Esophagus muscularis mucosa (tissue), 4 donors: ENCODE data around the gene CACNA2D2. TPM values are rescaled to one million over a fixed set of nuclear protein-coding genes. Genes with fewer than 3 reads are reported as not detected.

ENCODE experiments used
- DNase-seq: peaks from one replicate; pipeline ENCODE4 v3.0.0-alpha.2; 2017; ENCODE audit errors: extremely low spot score
- H3K27ac ChIP-seq, 4 donors: fragments of 200-600 bp; sonication (generic); replicated peaks in 1 of 4; 1 replicate in 3 of 4; 2 replicates in 1 of 4; pipeline ENCODE4 v1.5.1; 2016 to 2019; ENCODE audit warnings: mild to moderate bottlenecking in 1 of 4
- H3K27me3 ChIP-seq, 4 donors: fragments of 200-600 bp; sonication (generic); one replicate each; pipeline versions ENCODE4 v1.5.1 to v1.6.0; 2016 to 2019
- H3K36me3 ChIP-seq, 4 donors: fragments of 200-600 bp; sonication (generic); one replicate each; pipeline ENCODE4 v1.5.1; 2016 to 2019
- H3K4me1 ChIP-seq, 4 donors: fragments of 200-600 bp; sonication (generic); one replicate each; pipeline ENCODE4 v1.5.1; 2016 to 2019
- H3K4me3 ChIP-seq, 4 donors: fragments of 200-600 bp; sonication (generic); 1 replicate in 2 of 4; 2 replicates in 2 of 4; pipeline ENCODE4 v1.5.1; 2016 to 2019; ENCODE audit warnings: mild to moderate bottlenecking in 4 of 4, moderate library complexity in 1 of 4
- H3K9me3 ChIP-seq, 4 donors: fragments of 200-600 bp; sonication (generic); 1 replicate in 3 of 4; 2 replicates in 1 of 4; pipeline ENCODE4 v1.5.1; 2016 to 2019
- EP300 ChIP-seq: sonication (generic); formaldehyde crosslinking; IDR thresholded peaks from one replicate; pipeline ENCODE4 v1.6.1; 2017; ENCODE audit warnings: antibody characterized with exemption
- POLR2A ChIP-seq: fragments of 450-650 bp; IDR thresholded peaks from one replicate; pipeline ENCODE4 v1.6.1; 2017; ENCODE audit warnings: antibody characterized with exemption, moderate library complexity, mild to moderate bottlenecking, low read depth
- POLR2AphosphoS5 ChIP-seq, 2 donors: sonication (generic); formaldehyde crosslinking; IDR thresholded peaks; one replicate each; pipeline ENCODE4 v1.6.1; 2017; ENCODE audit warnings: antibody characterized with exemption in 2 of 2
- WGBS: methylation state at CpG from one replicate; pipeline ENCODE4 v1.1.5; 2018; 5-methylcytosine and 5-hydroxymethylcytosine counted together
- intact Hi-C: fragments of 100-400 bp; cut with DNase I; formaldehyde crosslinking; loops from one replicate; pipeline ENCODE4 v1.15.1; 2023
- total RNA-seq, 4 donors: library from RNA; depleted of rRNA; stranded (reverse); fragments of >200 nt; gene quantifications; one replicate each; pipeline versions ENCODE4 v1.1.0 to v1.2.1, GENCODE V29; 2016
- TF ChIP-seq, protein P1 (sequence below), 3 experiments: fragments of 200-600 bp in 2 of 3; fragments of 450-650 bp in 1 of 3; sonication (generic) in 2 of 3; IDR thresholded peaks; one replicate each; pipeline ENCODE4 v1.5.1; 2017 to 2019; ENCODE audit warnings: antibody characterized with exemption in 3 of 3, mild to moderate bottlenecking in 2 of 3, moderate library complexity in 1 of 3

Gene CACNA2D2
- total RNA-seq, 4 donors from 2014 or later: 0.84 to 2.8 (median 1.1) TPM

DNA sequence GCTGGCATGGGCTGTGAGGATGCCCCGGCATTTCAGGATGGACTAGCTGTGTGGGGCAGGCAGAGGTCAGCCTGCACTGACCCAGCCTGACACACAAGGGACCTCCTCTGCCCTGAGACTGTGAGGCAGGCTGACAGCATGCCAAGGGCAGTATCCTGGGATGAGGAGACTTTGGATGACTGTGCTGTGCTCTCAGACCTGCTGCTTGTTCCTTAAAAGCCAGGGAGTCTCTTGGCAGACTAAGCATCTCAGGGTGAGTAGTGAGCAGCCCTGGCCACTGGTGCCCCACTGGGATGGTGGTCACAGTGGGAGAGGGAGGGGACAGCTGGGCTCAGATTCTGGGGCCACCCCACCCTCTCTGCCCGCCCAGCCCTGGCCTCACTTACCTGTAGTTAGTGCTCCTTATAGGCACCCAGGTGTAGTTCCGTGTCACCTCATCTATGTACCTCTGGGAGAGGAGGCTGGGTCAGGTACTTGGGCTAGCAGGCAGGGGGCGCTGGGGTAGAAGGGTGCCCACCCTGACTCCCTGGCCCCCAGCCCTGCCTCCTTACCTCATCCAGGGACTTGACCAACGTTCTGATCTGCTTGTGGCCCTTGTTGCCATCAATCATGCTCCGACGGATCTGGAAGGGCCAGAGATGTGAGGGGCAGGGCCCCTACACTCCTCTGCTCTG lies 128.0 kb downstream of the CACNA2D2 start:
- Histone ChIP-seq H3K4me1 (no peaks in the 10 kb centered on the region), H3K27ac (no peak overlapping the region), H3K36me3 (no peaks in the 10 kb centered on the region), H3K4me3 (no peak overlapping the region), H3K9me3 (no peaks in the 10 kb centered on the region), H3K27me3 (no peaks in the 10 kb centered on the region)
- 66% methylated on average over 4 of the region's 7 CpGs for WGBS
- no peak for DNase-seq
- TF ChIP-seq POLR2AphosphoS5 (IDR thresholded peaks at IDR 0.05): no peak
- no peak for TF ChIP-seq POLR2A
- no peak for TF ChIP-seq EP300
- TF ChIP-seq, protein P1, sequence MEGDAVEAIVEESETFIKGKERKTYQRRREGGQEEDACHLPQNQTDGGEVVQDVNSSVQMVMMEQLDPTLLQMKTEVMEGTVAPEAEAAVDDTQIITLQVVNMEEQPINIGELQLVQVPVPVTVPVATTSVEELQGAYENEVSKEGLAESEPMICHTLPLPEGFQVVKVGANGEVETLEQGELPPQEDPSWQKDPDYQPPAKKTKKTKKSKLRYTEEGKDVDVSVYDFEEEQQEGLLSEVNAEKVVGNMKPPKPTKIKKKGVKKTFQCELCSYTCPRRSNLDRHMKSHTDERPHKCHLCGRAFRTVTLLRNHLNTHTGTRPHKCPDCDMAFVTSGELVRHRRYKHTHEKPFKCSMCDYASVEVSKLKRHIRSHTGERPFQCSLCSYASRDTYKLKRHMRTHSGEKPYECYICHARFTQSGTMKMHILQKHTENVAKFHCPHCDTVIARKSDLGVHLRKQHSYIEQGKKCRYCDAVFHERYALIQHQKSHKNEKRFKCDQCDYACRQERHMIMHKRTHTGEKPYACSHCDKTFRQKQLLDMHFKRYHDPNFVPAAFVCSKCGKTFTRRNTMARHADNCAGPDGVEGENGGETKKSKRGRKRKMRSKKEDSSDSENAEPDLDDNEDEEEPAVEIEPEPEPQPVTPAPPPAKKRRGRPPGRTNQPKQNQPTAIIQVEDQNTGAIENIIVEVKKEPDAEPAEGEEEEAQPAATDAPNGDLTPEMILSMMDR (IDR thresholded peaks at IDR 0.05): no peak
- intact Hi-C loops: no loop called here

DNA sequence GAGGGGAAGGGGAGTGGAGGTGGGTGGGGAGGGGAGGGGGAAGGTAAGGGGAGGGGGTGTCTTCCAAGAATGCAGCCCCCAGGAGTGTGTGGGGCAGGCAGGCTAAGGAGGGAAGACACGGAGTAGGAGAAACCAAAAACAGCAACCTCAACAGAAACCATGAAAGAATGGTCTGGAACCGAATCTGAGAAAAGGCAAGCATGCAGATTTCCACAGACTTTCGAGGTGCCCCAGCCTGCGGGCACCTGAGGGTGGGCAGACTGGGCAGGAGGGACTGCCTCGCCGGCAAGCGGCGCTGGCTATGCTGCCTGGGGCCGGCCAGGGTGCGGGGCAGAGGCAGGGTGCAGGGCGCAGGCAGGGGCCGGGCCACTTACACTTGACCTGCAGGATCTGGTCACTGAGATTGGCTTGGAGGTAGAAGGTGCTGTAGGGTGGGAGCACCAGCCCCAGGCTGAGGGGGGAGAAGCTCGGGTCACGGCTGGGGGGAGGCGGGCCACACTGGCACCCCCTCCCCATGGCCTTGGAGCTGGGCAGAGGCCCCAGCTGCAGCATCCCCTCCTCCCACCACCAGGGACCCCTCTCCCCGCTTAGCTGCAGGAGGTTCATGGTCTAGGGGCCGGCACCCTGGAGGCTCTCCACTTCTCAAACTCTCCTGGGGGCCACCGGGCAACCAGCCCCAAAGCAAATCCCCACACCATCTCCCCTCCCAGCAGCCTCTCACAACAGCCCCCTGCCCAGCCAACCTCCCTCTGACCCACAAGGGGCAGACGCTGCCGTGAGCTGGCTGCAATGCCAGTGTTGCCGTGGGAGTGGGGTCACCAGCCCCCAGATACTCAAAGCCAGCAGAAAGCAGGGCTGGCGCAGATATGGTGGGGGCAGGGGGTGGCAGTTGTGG lies 128.8 kb downstream of the CACNA2D2 start:
- intact Hi-C loops: no loop called here
- 83% methylated on average over 20 of the region's 22 CpGs for WGBS

DNA sequence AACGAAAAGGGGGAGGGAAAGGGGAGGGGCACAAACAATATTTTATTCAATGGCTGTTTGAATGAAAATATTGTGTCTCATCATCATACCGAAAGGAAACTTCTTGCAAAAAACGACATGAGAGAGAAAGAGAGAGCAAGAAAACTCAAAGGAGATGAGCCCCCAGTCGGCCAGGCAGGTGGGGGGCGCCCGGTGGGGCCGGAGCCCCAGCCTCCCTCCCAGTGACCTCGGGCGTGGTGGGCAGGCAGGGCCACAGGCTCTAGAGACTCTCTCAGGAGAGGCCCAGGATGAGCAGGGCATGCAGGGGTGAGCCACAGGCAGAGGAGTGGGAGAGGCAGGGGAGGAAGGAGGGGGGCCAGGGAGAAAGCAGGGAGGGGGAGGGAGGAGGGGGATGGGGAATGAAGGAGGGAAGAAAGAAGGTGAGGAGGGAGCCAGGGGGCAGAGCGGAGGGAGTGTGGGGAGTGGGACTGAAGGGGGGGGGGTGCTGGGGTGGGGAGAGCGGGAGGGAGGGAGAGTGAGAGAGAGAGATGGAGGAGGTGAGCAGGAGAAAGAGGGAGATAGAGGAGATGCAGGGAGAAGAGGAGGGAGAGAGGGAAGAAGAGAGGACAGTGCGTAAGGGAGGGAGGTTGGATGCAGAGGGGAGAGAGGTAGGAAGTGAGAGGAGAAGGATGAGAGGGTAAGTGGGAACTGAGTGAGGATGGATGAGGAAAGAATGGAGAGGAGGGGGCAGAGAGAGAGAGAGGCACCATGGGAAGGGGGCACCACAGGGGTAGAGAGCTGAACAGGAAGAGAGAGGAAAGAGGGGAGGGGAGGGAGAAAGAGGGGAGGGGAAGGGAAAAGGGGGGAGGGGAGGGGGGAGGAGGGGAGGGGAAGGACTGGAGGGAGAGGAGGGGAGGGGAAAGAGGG lies 130.0 kb downstream of the CACNA2D2 start:
- WGBS: 53% methylated on average over 12 of the region's 12 CpGs
- no peaks in the 10 kb centered on the region for H3K27me3 ChIP-seq
- no peak overlapping the region for H3K27ac ChIP-seq
- TF ChIP-seq POLR2AphosphoS5 (IDR thresholded peaks at IDR 0.05): no peak
- no peak for TF ChIP-seq POLR2A
- TF ChIP-seq EP300: no peak
- TF ChIP-seq, protein P1 (IDR thresholded peaks at IDR 0.05): no peak
- no peak overlapping the region for H3K4me3 ChIP-seq
- H3K36me3 ChIP-seq: no peaks in the 10 kb centered on the region
- no peaks in the 10 kb centered on the region for H3K4me1 ChIP-seq
- DNase-seq: no peak
- H3K9me3 ChIP-seq: no peaks in the 10 kb centered on the region
- intact Hi-C loops: no loop called here

More for the DNA sequence above, 128.8 kb downstream of the CACNA2D2 start:
- no peak overlapping the region for H3K4me3 ChIP-seq
- no peak overlapping the region for H3K27ac ChIP-seq
- TF ChIP-seq, protein P1 (IDR thresholded peaks at IDR 0.05): no peak
- TF ChIP-seq POLR2AphosphoS5 (IDR thresholded peaks at IDR 0.05) (no peak), POLR2A (no peak), EP300 (no peak)
- H3K4me1 ChIP-seq: no peaks in the 10 kb centered on the region
- no peaks in the 10 kb centered on the region for H3K36me3 ChIP-seq
- no peaks in the 10 kb centered on the region for H3K9me3 ChIP-seq
- DNase-seq: no peak
- no peaks in the 10 kb centered on the region for H3K27me3 ChIP-seq

DNA sequence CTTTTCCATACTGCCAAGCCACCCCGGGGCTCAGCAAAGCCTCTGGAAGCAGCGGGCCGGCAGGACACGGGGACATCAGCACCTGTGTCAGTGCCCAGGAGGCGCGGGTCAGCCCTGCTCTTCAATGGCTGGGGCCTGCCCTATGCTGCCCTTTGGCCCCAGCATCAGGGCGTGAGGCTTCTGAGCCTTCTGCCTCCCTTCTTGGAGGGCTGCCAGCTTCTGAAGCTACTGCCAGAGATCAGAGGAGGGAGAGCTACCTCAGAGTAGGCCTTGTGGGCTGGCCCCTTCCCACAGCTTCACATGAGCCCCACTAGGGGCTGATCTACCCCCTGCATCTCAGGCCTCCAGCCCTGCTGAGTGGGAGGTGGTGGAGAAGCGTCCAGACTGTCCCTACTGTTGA lies 131.1 kb downstream of the CACNA2D2 start:
- intact Hi-C loops: no loop called here
- H3K36me3 ChIP-seq: no peaks in the 10 kb centered on the region
- DNase-seq: no peak
- TF ChIP-seq, protein P1 (IDR thresholded peaks at IDR 0.05): no peak
- TF ChIP-seq POLR2A: no peak
- no peak for TF ChIP-seq POLR2AphosphoS5 (IDR thresholded peaks at IDR 0.05)
- TF ChIP-seq EP300: no peak
- H3K4me1 ChIP-seq: no peaks in the 10 kb centered on the region
- no peaks in the 10 kb centered on the region for H3K9me3 ChIP-seq
- no peaks in the 10 kb centered on the region for H3K27me3 ChIP-seq
- no peak overlapping the region for H3K4me3 ChIP-seq
- WGBS: 71% methylated on average over 7 of the region's 8 CpGs
- no peak overlapping the region for H3K27ac ChIP-seq
